GM19324 (cell line): ENCODE results near the gene EXOC8.

Experiments used
- ATAC-seq: cut with Tn5 transposase; IDR thresholded peaks from one replicate; pipeline ENCODE4 v1.9.1; 2021; ENCODE audit warnings: mild to moderate bottlenecking, moderate library complexity; ENCODE audit not compliant: unreplicated experiment, low FRiP score

Gene EXOC8

GRCh38 chr1:231318568-231318967 is 19.1 kb downstream of the EXOC8 start:
- no peak for ATAC-seq

- no peak for ATAC-seq
Observed at GRCh38 chr1:231318015-231318355, 19.7 kb downstream of the EXOC8 start.

GRCh38 chr1:231317306-231318014 is 20.2 kb downstream of the EXOC8 start:
- no peak for ATAC-seq

GRCh38 chr1:231315887-231316286 is 21.8 kb downstream of the EXOC8 start:
- ATAC-seq = peak; percentile 49

- no peak for ATAC-seq
Observed at GRCh38 chr1:231313661-231314060, 24.0 kb downstream of the EXOC8 start.

GRCh38 chr1:231312432-231312788 is 25.2 kb downstream of the EXOC8 start:
- no peak for ATAC-seq

- no peak for ATAC-seq
Observed at GRCh38 chr1:231311720-231312431, 25.8 kb downstream of the EXOC8 start.

- ATAC-seq = no peak
Observed at GRCh38 chr1:231310391-231310934, 27.2 kb downstream of the EXOC8 start.

GRCh38 chr1:231301990-231302389 is 35.7 kb downstream of the EXOC8 start:
- ATAC-seq = no peak

GRCh38 chr1:231295938-231296337 is 41.7 kb downstream of the EXOC8 start:
- no peak for ATAC-seq

GRCh38 chr1:231286603-231287002 is 51.0 kb downstream of the EXOC8 start:
- ATAC-seq = no peak

GRCh38 chr1:231284441-231284840 is 53.2 kb downstream of the EXOC8 start:
- no peak for ATAC-seq
